ENCODE measurements around the gene SIK1.
"Not testable (repeated sequence)": the region's sequence is repeated elsewhere in the genome, so short reads cannot be mapped to it uniquely, and the experiment has no call there.

DNA sequence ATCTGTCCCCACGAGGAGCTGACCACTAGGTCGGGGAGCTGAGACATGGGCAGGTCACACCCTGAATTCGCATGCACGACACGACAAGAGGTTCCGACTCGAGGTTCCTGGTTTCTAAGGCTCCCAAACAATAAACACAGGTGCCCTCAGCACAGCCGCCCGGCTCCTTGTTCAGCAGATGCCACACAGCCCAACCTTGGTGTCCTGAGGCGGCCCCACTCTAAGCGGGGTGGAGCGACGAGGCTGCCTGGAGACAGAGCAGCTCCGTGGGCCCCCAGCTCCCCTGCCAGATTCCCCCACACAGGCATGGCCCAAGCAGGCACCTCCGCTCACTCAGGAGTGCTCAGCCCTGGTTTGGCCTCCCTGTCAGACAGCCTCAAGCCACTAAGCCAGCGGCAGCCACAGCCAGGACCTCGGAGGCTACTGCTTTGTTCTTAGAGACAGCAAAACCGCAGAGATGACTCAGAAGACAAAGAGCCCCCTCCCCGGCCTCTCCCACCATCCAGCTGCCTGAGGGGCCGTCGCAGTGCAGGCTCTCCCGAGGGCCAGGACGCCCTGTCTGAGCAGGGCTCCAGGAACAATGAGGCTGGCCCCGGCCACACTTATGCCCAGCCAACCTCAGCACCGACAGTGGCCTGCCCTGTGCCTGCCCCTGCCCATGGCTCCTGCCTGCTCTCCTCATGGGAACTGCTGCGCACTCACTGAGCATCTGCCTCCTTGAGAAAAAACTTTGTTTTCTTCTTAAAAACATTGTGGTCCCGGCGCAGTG, 14.7 kb downstream of the SIK1 start:
- TF ChIP-seq, protein P1, sequence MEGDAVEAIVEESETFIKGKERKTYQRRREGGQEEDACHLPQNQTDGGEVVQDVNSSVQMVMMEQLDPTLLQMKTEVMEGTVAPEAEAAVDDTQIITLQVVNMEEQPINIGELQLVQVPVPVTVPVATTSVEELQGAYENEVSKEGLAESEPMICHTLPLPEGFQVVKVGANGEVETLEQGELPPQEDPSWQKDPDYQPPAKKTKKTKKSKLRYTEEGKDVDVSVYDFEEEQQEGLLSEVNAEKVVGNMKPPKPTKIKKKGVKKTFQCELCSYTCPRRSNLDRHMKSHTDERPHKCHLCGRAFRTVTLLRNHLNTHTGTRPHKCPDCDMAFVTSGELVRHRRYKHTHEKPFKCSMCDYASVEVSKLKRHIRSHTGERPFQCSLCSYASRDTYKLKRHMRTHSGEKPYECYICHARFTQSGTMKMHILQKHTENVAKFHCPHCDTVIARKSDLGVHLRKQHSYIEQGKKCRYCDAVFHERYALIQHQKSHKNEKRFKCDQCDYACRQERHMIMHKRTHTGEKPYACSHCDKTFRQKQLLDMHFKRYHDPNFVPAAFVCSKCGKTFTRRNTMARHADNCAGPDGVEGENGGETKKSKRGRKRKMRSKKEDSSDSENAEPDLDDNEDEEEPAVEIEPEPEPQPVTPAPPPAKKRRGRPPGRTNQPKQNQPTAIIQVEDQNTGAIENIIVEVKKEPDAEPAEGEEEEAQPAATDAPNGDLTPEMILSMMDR (IDR thresholded peaks at IDR 0.05): not testable (repeated sequence)
- not testable (repeated sequence) for TF ChIP-seq POLR2A (IDR thresholded peaks at IDR 0.05)

Measured in testis (tissue), 2 donors.